ENCODE data around the gene CYFIP2. TPM values are rescaled to one million over a fixed set of nuclear protein-coding genes. Genes with fewer than 3 reads are reported as not detected.
A peak's percentile ranks its signal among the peaks of the same experiment; 100 is the strongest.

Gene CYFIP2
- total RNA-seq, 2 experiments from 2014 or later, result 271 to 287 TPM

DNA sequence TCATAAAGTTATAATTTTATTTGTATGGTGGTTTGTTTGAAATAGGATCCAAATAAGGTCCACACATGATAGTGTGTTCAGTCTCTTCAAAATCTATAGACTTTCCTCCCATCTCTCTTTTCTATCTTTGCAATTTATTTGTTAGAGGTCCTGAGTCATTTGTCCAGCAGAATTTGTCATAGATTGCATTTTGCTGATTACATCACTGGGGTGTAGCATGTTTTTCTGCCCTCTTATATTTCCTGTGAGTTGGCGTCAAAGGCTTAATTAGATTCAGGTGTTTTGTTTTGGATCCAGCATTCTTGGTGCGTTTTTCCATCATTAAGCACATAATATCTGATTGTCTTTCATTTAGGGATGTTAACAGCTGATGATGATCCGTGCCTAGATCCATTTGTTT, 15.0 kb downstream of the CYFIP2 start:
- peaks cover 60% of the 10 kb centered on the region for H3K36me3 Mint-ChIP-seq (ENCODE audit: low read depth)
- ATAC-seq (ENCODE audit: poor library complexity) (no peak), DNase-seq (peak in 2 of 14 experiments; percentile 44 to 47)
- POLR2A ChIA-PET, result interaction anchor here (0.7 to 2.5 kb wide), 2 partner anchors 9 to 16 kb away, joined by 3 to 7 read pairs; no protein-coding TSS in a partner anchor
- peaks cover 58% of the 10 kb centered on the region for H3K4me1 ChIP-seq (ENCODE audit: insufficient read depth, low read length)
- CTCF ChIA-PET, result no interaction called here
- no peaks in the 10 kb centered on the region for H3K9me3 ChIP-seq (ENCODE audit: control insufficient read depth in 1 of 2, insufficient read depth in 1 of 2, low read length in 2 of 2)
- peak overlapping the region in 1 of 2 donors; percentile 37 for H3K27ac ChIP-seq (ENCODE audit: low read depth in 1 of 2, low read length in 2 of 2)
- no peaks in the 10 kb centered on the region for H3K27me3 Mint-ChIP-seq
- H3K4me3 ChIP-seq (ENCODE audit: low read length), result no peak overlapping the region
- H3K27ac Mint-ChIP-seq, result peak overlapping the region; percentile 83
- H3K36me3 ChIP-seq (ENCODE audit: insufficient read depth, low read length), result peaks cover 35% of the 10 kb centered on the region
- no peaks in the 10 kb centered on the region for H3K9me3 Mint-ChIP-seq
- intact Hi-C loops (cut with DNase I, micrococcal nuclease), result no loop called here
- TF ChIP-seq, protein P1, sequence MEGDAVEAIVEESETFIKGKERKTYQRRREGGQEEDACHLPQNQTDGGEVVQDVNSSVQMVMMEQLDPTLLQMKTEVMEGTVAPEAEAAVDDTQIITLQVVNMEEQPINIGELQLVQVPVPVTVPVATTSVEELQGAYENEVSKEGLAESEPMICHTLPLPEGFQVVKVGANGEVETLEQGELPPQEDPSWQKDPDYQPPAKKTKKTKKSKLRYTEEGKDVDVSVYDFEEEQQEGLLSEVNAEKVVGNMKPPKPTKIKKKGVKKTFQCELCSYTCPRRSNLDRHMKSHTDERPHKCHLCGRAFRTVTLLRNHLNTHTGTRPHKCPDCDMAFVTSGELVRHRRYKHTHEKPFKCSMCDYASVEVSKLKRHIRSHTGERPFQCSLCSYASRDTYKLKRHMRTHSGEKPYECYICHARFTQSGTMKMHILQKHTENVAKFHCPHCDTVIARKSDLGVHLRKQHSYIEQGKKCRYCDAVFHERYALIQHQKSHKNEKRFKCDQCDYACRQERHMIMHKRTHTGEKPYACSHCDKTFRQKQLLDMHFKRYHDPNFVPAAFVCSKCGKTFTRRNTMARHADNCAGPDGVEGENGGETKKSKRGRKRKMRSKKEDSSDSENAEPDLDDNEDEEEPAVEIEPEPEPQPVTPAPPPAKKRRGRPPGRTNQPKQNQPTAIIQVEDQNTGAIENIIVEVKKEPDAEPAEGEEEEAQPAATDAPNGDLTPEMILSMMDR (IDR thresholded peaks at IDR 0.05), result no peak
- peak overlapping the region; percentile 17 for H3K4me3 Mint-ChIP-seq
- no peaks in the 10 kb centered on the region for H3K27me3 ChIP-seq (ENCODE audit: control insufficient read depth in 1 of 2, insufficient read depth in 2 of 2, low read length in 2 of 2)
- peaks cover 98% of the 10 kb centered on the region for H3K4me1 Mint-ChIP-seq (ENCODE audit: low read depth)

DNA sequence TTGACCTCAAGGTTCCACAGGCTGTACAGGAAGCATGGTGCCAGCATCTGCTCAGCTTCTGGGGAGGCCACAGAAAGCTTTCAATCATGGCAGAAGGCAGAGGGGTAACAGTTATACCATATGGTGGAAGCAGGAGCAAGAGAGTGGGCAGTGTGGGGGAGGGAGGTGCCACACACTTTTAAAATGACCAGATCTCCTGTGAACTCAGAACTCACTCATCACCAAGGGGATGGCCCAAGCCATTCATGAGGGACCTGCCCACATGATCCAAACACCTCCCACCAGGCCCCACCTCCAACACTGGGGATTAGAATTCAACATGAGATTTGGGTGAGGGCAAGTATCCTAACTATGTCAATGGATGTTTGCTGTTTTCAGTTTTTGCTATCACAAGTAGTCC, 16.2 kb downstream of the CYFIP2 start:
- H3K36me3 Mint-ChIP-seq (ENCODE audit: low read depth), result peaks cover 61% of the 10 kb centered on the region
- ATAC-seq (ENCODE audit: poor library complexity) (no peak), DNase-seq (no peak)
- Histone ChIP-seq H3K36me3 (ENCODE audit: insufficient read depth, low read length) (peaks cover 47% of the 10 kb centered on the region), H3K9me3 (ENCODE audit: control insufficient read depth in 1 of 2, insufficient read depth in 1 of 2, low read length in 2 of 2) (no peaks in the 10 kb centered on the region), H3K27me3 (ENCODE audit: control insufficient read depth in 1 of 2, insufficient read depth in 2 of 2, low read length in 2 of 2) (no peaks in the 10 kb centered on the region), H3K4me1 (ENCODE audit: insufficient read depth, low read length) (peaks cover 60% of the 10 kb centered on the region), H3K4me3 (ENCODE audit: low read length) (no peak overlapping the region), H3K27ac (ENCODE audit: low read depth in 1 of 2, low read length in 2 of 2) (peak overlapping the region in 1 of 2 donors; percentile 43)
- H3K27me3 Mint-ChIP-seq, result no peaks in the 10 kb centered on the region
- peaks cover 89% of the 10 kb centered on the region for H3K4me1 Mint-ChIP-seq (ENCODE audit: low read depth)
- peak overlapping the region; percentile 39 for H3K4me3 Mint-ChIP-seq
- POLR2A ChIA-PET, result interaction anchor here (1.8 to 2.6 kb wide), 3 partner anchors 10 to 21 kb away, joined by 6 to 34 read pairs (median 7); no protein-coding TSS in a partner anchor
- peak overlapping the region; percentile 83 for H3K27ac Mint-ChIP-seq
- intact Hi-C loops (cut with DNase I, micrococcal nuclease), result loop anchor here in 1 of 2 experiments (2.0 kb wide), 1 partner anchor 15 kb away; the partner anchor contains the start of gene CYFIP2
- CTCF ChIA-PET, result no interaction called here
- H3K9me3 Mint-ChIP-seq, result no peaks in the 10 kb centered on the region
- TF ChIP-seq, protein P1 (IDR thresholded peaks at IDR 0.05), result no peak

DNA sequence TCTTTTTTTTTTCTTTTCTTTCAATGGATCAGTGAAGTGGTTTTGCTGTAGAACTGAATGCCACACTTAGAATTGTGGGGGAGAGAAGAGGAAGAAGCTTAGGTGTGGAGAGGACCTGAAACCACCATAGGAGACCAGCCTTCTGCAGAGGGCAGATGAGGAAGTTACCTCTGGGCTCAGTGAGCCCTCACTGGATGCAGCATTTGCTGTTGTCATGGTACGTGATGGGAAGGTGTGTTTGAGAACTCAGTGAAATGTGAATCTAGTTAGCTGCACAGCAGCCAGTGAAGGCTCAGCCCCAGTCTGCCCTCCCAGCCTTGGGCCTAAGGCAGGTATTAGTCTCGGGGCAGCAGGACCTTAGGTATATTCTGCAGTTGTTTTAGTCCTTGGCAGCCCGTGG, 17.5 kb downstream of the CYFIP2 start:
- ChIA-PET CTCF (interaction anchor here (2.1 to 2.4 kb wide), 2 partner anchors 11 to 21 kb away, joined by 6 read pairs; no protein-coding TSS in a partner anchor), POLR2A (interaction anchor here (0.8 to 2.6 kb wide), 4 partner anchors 11 to 90 kb away, joined by 4 to 34 read pairs (median 6); no protein-coding TSS in a partner anchor)
- Histone ChIP-seq H3K4me3 (ENCODE audit: low read length) (no peak overlapping the region), H3K36me3 (ENCODE audit: insufficient read depth, low read length) (peaks cover 52% of the 10 kb centered on the region), H3K9me3 (ENCODE audit: control insufficient read depth in 1 of 2, insufficient read depth in 1 of 2, low read length in 2 of 2) (no peaks in the 10 kb centered on the region), H3K27me3 (ENCODE audit: control insufficient read depth in 1 of 2, insufficient read depth in 2 of 2, low read length in 2 of 2) (no peaks in the 10 kb centered on the region), H3K27ac (ENCODE audit: low read depth in 1 of 2, low read length in 2 of 2) (peak overlapping the region in 1 of 2 donors; percentile 24), H3K4me1 (ENCODE audit: insufficient read depth, low read length) (peaks cover 66% of the 10 kb centered on the region)
- peak overlapping the region; percentile 83 for H3K27ac Mint-ChIP-seq
- peaks cover 69% of the 10 kb centered on the region for H3K36me3 Mint-ChIP-seq (ENCODE audit: low read depth)
- no peaks in the 10 kb centered on the region for H3K9me3 Mint-ChIP-seq
- TF ChIP-seq, protein P1 (IDR thresholded peaks at IDR 0.05), result no peak
- intact Hi-C loops (cut with DNase I, micrococcal nuclease), result loop anchor here in 1 of 2 experiments (2.0 kb wide), 1 partner anchor 17 kb away; the partner anchor contains the start of gene CYFIP2
- peaks cover 90% of the 10 kb centered on the region for H3K4me1 Mint-ChIP-seq (ENCODE audit: low read depth)
- H3K27me3 Mint-ChIP-seq, result no peaks in the 10 kb centered on the region
- H3K4me3 Mint-ChIP-seq, result peak overlapping the region; percentile 52
- ATAC-seq (ENCODE audit: poor library complexity) (peak; percentile 86), DNase-seq (peak in 5 of 14 experiments; percentile 14 to 54 (median 52))

Measured in CD4-positive, alpha-beta T cell (primary cell).